Measurements from ENCODE around the gene NBEA.

Gene NBEA

DNA sequence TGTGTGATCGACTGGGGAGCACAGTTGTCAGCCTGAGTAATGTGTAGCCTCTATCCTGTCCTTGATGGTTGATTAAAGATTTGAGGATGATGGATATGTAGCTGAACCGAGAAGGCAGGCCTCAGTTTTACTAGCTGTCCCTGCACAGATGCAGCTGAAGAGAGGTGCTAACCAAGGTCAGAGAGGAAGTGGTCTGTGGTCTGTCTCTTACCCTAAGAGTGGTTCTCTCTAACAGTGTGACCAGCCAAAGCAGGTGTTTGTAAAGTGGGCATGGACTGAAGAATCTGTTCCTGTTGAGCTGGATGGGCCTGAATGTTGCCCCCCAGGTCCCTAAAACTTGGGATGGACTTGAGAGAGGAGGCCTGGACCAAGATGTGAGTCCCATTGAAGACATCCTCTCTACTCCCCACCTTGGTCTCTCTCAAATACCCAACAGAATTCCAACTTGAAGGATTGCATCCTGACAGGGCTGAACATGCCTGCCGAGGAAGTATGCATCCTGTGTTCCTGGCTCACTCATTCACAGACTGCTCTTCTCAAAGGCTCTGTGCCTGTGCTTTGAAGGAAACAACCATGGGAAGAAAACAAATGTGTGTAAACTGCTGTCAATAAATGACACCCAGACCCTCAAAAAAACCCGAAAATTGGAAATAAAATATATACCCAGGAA is 310.6 kb downstream of the NBEA start:
- TF ChIP-seq, protein P1, sequence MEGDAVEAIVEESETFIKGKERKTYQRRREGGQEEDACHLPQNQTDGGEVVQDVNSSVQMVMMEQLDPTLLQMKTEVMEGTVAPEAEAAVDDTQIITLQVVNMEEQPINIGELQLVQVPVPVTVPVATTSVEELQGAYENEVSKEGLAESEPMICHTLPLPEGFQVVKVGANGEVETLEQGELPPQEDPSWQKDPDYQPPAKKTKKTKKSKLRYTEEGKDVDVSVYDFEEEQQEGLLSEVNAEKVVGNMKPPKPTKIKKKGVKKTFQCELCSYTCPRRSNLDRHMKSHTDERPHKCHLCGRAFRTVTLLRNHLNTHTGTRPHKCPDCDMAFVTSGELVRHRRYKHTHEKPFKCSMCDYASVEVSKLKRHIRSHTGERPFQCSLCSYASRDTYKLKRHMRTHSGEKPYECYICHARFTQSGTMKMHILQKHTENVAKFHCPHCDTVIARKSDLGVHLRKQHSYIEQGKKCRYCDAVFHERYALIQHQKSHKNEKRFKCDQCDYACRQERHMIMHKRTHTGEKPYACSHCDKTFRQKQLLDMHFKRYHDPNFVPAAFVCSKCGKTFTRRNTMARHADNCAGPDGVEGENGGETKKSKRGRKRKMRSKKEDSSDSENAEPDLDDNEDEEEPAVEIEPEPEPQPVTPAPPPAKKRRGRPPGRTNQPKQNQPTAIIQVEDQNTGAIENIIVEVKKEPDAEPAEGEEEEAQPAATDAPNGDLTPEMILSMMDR (conservative IDR thresholded peaks at IDR 0.05), result no peak
- no peak overlapping the region for H3K27ac ChIP-seq

DNA sequence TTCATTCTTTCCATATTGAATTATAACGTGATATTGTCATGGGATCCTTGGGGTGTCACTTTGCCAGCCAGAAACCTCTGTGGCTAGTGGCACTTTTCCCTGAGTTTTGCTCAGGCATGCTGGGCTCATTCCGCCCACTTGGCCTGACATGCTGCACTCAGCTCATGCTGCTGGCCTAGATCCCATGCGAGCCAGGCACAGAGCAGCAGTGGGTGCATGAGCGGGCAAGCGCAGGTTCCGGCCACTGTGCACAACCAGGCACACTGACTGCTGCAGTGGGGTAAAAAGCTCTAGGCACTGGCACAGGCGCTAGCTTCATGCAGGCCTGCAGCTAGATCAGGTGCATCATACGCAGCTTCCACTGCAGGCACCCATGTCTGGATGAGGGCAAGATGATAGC is 313.2 kb downstream of the NBEA start:
- TF ChIP-seq, protein P1 (conservative IDR thresholded peaks at IDR 0.05), result no peak
- no peak overlapping the region for H3K27ac ChIP-seq

DNA sequence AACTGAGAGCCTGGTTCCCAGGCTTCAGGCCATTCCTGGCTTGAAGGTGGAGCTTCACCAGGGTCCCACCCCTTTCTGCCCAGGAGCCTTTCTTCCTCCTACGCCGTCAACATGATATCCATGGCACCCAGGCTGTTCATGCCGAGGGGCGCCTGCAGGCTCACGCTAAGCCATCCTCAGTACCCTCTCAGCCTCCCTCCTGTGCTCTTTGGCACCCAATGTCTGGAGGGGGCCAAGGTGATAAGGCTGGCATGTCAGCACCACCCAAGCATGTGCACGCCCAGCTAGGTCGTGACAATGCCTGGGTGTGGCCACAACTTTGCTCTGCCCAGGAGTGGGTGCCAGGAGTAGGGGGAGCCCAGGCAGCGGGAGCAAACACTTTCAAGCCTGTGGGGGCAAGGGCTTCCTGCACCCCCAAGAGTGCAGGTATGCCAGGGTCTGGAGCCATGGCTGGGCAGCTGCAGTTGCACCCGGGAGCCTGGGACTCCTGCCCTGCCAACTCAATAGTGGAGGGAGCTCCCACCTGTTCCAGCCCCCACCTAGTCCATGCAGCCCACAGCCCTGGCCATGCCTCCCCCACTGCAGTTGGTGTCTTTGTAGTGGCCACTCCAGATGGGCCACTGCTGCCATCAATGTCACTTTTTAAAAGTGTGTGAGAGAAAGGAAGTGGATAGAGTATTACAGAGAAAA is 314.5 kb downstream of the NBEA start:
- TF ChIP-seq, protein P1 (conservative IDR thresholded peaks at IDR 0.05), result no peak
- H3K27ac ChIP-seq, result no peak overlapping the region

DNA sequence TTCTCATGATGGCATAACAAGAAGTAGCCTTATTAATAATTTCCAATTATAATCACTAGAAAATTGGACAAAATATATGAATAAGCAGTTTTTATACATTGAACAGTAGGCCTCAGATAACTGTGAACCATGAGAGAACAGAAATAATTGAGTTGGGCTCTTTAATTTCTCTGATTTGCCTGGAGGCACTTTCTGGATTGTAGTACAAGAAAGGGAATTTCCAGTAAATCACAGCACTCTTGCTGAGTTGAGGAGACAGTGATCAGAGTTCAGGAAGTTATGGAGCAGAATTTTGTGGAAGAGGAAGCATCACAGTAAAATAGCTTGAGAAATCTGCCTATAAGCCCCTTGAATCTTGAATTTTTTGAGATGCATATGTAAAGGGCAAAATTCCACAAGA is 318.2 kb downstream of the NBEA start:
- no peak overlapping the region for H3K27ac ChIP-seq
- TF ChIP-seq, protein P1 (conservative IDR thresholded peaks at IDR 0.05), result no peak

DNA sequence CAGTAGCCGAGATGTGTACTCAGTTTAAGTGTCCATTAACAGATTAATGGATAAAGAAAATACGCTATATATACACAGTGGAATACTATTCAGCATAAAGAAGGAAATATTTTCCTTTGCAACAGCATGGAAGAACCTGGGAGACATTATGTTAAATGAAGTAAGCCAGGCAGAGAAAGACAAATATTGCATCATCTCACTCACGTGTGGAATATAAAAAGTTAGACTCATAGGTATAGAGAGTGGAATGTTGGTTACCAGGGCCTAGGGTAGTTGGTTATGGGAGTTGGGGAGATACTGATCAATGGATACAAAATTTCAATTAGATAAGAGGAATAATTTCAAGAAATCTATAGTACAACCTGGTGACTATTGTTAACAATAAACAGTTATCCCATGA is 324.3 kb downstream of the NBEA start:
- TF ChIP-seq, protein P1 (conservative IDR thresholded peaks at IDR 0.05), result no peak
- no peak overlapping the region for H3K27ac ChIP-seq

DNA sequence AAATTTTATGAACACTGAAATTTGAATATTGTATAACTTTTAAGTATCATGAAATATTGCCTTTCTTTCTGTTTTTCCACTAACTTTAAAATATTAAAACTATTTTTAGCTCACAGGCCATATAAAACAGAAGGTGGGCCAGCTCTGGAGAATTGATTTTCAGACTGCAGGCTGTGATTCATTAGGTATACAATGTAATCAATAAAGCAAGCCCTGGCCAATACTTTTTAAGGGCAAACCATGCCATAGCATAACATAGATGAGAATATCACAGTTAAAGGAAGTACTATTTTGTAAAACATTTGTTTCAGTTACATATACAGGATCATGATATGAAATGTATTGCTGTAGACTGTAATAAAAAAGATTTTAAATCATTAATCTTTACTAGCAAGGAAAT is 336.8 kb downstream of the NBEA start:
- TF ChIP-seq, protein P1 (conservative IDR thresholded peaks at IDR 0.05), result no peak
- H3K27ac ChIP-seq, result no peak overlapping the region

DNA sequence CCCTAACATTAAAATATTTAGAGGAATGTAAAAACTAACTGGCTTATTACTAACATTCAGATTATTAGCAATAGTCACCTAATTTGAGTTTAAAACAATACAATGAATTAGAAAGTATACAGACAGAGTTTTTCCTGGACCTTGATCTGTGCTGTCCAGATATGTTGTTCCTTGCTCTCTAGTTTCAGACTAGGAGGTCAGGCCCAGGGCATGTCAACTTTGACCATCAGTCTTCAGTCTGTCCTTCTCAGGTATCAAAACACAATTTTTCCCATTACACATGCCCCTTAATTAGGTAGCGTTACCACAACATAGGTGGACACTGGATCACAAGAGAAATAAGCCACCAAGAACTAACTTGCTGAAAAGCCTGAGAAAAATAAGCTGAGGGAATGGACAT is 337.4 kb downstream of the NBEA start:
- TF ChIP-seq, protein P1 (conservative IDR thresholded peaks at IDR 0.05), result no peak
- no peak overlapping the region for H3K27ac ChIP-seq
